ENCODE measurements around the gene PROM1. TPM values are rescaled to one million over a fixed set of nuclear protein-coding genes. Genes with fewer than 3 reads are reported as not detected.

Gene PROM1
- total RNA-seq, 1 donor from 2014 or later, result not detected

DNA sequence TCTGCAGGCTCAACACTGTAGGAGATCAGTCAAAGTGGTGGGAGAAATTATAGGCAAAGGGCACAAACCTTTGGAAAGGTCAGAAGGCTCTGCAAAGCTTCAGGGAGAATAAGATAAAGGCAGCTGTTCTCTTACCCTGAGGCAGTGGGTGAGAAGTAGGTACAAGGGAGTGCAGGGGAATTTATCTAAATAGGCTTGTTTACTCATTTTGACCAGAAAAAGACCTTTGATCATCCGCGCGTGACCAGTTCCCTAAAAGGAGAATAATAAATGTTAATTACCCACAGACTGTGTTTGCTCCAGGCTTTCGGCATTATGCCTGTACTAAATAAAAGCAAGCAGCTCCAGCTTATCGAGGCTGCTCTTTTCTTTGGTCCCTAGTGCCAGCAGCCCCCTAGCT is 130.2 kb downstream of the PROM1 start:
- no peak for DNase-seq (ENCODE audit: low read depth in 2 of 2)

DNA sequence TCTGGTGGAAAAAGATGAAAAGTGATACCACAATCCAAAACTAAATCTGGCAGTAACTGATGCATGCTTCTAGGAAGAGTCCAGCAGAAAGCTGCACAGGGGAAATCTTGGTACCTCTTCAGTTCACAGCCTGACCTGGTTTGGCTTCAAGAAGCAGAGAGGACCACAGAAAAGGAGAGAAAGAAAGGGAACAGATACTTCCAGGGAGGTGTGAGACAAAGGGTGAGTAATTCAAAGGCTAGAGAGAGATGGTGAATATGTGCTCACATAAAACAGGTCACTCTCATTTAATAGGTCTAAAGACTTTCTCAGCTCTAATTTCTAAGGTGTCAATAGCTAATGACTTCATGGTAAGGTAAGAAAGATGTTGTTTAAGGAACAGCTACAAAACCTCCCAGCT is 132.0 kb downstream of the PROM1 start:
- DNase-seq (ENCODE audit: low read depth in 2 of 2), result no peak

- DNase-seq (ENCODE audit: low read depth in 2 of 2), result no peak
Measured at GRCh38 chr4:15948826-15949225, 135.0 kb downstream of the PROM1 start.

DNA sequence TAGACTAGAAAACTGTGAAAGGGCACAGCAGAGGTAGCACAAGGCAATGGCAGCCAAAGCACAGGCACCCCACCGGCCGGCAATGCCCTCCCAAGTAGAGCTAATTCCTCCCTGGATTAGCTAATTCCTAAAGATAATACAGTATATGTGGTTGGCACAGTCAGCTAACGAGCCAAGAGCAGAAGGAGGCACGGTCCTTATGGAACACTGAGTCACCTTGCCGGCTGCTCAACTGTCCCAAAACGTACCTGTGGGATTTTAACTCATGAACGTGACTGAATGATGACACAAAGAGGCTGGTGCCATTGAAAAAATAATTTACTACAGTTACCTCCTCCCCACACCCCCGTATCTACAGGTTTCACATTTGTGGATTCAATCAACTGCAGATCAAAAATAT is 136.1 kb downstream of the PROM1 start:
- no peak for DNase-seq (ENCODE audit: low read depth in 2 of 2)

DNA sequence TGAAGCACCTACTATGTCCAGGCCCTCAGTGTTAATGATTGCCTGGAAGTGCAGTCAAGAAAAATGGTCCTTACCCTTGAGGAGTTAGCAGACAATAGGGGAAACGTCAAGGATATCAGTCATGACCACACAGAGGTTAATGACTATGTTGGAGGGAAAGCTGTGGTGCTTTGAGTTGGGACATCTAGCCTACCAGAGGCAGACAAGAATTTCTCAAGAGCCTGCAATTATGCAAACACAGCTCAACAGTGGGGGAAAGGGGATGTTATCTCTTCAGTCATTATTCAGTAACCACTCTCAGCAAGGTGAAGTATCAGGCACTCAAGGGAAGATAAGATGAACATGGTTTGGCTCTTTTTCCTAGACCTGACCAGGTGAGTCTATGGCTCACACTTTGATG is 138.3 kb downstream of the PROM1 start:
- no peak for DNase-seq (ENCODE audit: low read depth in 2 of 2)

DNA sequence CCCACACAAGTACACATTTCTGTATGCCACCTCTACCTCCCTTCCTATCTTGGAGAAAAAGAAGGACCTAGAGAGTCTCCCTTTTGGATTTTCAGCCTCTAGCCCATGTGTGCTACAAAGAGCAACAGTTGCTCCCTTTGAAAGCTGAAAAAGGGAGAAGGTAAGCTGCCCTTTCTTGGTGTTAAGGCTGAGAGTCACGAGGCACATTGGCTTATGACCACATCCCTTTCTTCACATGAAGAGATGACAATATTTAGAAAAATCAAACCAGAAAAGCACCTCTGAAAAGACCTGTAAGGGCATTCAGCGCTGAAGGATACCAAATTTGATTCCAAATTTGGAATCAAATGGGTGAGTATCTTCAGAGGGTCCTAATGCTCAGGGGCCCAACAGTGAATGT is 138.9 kb downstream of the PROM1 start:
- no peak for DNase-seq (ENCODE audit: low read depth in 2 of 2)

- no peak for DNase-seq (ENCODE audit: low read depth in 2 of 2)
Measured at GRCh38 chr4:15942283-15942682, 141.5 kb downstream of the PROM1 start.

DNA sequence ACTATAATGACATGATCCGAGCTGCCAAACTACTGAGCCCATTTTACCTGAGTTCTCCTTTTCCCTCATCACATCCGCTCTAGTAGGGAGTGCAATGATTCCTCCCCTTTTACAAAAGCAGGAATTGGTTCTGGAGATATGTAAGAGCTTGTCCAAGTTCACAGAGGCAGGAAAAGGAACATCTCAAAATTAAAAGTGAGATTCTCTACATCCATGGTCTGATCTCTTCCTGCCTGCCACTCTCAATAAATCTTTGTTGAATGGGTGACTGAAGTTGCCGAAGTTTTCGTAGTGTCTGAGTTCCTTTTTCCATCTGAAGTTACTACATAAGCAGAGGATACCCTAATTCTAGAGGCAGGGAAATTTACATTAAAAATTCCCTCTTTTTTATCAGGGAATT is 145.2 kb downstream of the PROM1 start, which contains the start of gene FGFBP1:
FGFBP1 (minus strand) TSS at position 101 of the 400 bp plus-strand sequence. CDS start 2,108 bp downstream, outside the sequence.
- no peak for DNase-seq (ENCODE audit: low read depth in 2 of 2)

GRCh38 chr4:15938182-15938581 is 145.6 kb downstream of the PROM1 start:
- peak in 1 of 2 donors; percentile 14 for DNase-seq (ENCODE audit: low read depth in 2 of 2)

GRCh38 chr4:15936495-15936894 is 147.3 kb downstream of the PROM1 start:
- DNase-seq (ENCODE audit: low read depth in 2 of 2), result no peak

GRCh38 chr4:15935504-15936402 is 148.1 kb downstream of the PROM1 start:
- DNase-seq (ENCODE audit: low read depth in 2 of 2), result peak in 1 of 2 donors; percentile 67

DNA sequence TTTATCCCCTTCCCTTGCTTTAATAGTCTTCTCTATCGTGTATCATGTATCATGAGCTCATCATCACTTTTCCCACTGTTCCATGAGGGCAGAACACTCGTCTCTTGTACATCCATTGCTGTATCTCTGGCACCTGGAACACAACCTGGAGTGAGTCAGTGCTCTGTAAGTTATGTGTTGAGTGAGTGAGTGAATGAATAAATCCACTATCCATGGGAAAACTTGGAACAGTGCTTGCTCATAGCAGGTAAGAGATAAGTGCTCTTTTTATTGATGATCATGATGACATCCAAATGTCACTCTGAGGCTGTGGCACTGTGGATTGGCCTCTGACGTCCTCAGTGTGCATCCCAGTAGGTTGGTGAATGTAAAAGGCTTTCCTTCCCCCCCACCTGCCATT is 149.6 kb downstream of the PROM1 start:
- DNase-seq (ENCODE audit: low read depth in 2 of 2), result no peak

DNA sequence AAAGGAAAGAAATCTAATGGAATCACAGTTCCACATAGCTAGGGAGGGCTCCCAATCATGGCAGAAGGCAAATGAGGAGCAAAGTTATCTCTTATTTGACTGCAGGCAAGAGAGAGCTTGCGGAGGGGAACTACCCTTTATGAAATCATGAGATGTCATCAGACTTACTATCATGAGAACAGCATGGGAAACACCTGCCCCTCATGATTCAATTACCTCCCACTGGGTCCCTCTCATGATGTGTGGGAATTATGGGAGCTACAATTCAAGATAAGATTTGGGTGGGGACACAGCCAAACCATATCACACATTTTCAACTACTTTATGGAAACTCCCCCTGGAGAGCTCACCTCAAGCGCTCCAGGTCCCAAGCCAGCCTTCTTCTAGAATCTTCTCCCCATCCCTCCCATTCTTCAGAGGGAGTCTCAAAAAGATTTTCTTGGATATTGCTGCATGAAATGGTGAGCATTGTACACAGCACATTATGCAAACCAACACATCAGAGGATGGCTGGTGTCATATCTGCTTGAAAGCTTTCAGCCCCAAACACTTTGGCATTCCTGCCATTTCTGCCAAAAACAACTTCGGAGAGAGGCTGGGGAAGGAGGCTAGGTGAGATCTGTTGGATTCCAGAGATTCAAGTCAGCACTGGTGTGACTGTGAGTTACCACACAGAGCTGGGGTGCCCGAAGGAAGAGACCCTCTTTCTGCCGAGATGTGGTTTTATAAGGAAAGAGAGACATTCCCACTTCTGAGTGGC is 152.2 kb downstream of the PROM1 start:
- DNase-seq (ENCODE audit: low read depth in 2 of 2), result no peak

GRCh38 chr4:15930314-15930713 is 153.5 kb downstream of the PROM1 start:
- DNase-seq (ENCODE audit: low read depth in 2 of 2), result no peak

DNA sequence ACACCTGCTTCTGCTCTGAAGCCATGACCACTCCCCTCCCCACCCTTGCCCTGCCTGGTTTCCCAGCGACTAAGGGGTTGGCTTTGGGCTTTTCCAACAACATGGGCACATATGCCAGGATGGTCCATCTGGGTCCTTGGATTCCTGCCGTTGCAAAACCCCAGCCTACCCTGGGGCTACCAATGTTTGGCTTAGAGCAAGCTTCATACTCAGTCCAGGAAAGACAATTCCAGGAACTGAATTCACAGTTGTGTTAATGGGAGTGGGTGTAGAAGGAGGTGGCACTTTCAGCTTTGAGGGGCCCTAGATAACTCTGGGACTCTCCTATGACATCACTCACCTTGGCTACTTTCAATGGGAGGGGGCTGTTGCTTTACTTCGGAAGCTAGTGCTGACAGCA is 154.3 kb downstream of the PROM1 start:
- DNase-seq (ENCODE audit: low read depth in 2 of 2), result no peak

DNA sequence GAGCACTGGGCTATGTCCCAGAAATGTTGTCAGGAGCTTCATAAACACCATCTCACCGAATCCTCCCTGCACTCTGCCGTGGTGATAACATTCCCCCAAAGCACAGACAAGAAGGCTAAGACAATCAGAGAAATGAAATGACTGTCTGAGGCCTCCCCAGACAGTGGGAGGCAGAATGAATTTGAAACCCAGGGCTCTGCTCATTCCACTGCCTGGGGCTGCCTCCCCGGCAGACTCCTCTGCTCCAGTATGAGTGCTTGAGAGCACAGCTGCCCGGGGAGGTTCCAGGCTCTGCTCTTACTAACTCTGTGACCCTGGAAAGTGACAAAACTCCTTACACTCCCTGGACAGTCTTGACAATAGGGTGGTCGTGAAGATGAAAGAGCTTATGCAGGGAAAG is 154.9 kb downstream of the PROM1 start:
- no peak for DNase-seq (ENCODE audit: low read depth in 2 of 2)

- peak in 1 of 2 donors; percentile 71 for DNase-seq (ENCODE audit: low read depth in 2 of 2)
Measured at GRCh38 chr4:15926486-15926885, 157.3 kb downstream of the PROM1 start.

DNA sequence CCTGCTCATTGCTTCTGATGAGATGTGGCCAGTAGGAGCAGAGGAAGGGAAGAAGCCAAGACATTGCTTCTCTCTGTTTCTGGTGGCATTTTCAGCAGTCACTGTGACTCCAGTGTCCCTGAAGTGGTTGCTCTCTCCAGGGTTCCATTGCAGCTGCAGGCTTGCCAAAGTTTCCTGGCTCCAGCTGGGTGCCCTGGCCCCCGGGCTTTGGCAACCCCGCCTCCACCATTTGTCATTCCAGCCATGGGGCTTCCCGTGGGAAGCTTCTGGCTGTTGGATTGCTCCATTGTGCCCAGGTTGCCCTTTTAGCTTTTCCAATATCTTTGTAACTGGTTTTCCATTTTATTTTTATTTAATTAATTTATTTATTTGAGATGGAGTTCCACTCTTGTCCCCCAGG is 158.0 kb downstream of the PROM1 start:
- DNase-seq (ENCODE audit: low read depth in 2 of 2), result peak in 1 of 2 donors; percentile 34

- no peak for DNase-seq (ENCODE audit: low read depth in 2 of 2)
Measured at GRCh38 chr4:15921592-15921932, 162.3 kb downstream of the PROM1 start.

DNA sequence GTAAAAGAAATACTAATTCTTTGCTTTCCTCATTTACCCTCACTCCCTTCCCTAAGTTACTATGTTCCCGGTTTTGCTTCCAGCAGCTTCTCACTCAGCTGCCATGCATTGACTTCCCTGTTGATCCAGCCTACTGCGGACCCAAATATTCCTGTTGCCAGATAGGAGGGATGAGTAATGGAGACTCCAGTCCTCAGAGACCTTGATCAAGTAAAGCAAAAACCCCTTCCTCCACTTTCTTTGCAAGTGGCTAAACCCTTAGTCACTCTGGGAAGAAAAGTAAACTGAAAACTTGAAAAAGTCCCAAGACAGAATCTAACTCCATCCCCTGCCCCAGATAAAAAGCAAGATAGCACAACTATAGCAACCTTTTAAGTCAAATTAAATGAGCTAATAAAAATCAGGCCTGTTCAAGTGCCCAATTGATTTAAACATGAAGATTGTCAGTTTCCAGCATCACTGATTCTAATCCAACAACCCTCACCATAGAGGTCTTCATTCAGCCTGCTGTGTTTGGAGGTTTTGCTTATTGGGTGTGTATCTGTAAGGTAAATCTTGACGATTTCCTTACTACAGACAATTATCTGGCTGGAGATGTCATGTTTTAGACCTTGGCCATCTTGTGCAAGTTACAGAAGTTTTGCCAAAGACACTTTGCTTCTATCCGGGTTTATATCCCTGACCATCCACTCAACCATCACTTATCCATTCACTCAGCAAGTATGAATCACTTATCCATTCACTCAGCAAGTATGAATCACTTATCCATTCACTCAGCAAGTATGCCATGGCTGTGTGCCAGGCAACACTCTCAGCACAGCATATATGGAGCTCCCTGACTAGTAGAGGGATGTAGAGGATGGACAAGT is 162.9 kb downstream of the PROM1 start:
- peak; percentile 90 to 96 for DNase-seq (ENCODE audit: low read depth in 2 of 2)

- DNase-seq (ENCODE audit: low read depth in 2 of 2), result no peak
Measured at GRCh38 chr4:15918484-15919129, 165.2 kb downstream of the PROM1 start.
